Caco-2 (cell line): ENCODE measurements around the gene IDUA. TPM values are rescaled to one million over a fixed set of nuclear protein-coding genes. Genes with fewer than 3 reads are reported as not detected.

ENCODE experiments used
- BruUV-seq: library from RNA; stranded (reverse); fragments of 400-500 nt; replicated peaks from 2 replicates; lab custom pipeline; 2021; lab: Mats Ljungman, UMichigan
- CTCF ChIA-PET: fragments of 300-600 bp; sonication (Branson Sonifier 250); formaldehyde crosslinking; loops from one replicate; lab custom pipeline; 2022; ENCODE audit warnings: antibody characterized with exemption; lab: Charles Lee
- POLR2A ChIA-PET: fragments of 300-600 bp; sonication (Branson Sonifier 250); formaldehyde crosslinking; loops from one replicate; lab custom pipeline; 2022; ENCODE audit warnings: antibody characterized with exemption; lab: Charles Lee
- DNase-seq, 2 experiments: peaks; one replicate each; pipeline versions ENCODE4 v3.0.0 to v3.0.0-alpha.2; 2020 to 2022
- H3K27me3 ChIP-seq: replicated peaks from 2 replicates; pipeline ENCODE4 v1.6.0; 2011; ENCODE audit warnings: low read length; ENCODE audit not compliant: control insufficient read depth, insufficient read depth
- H3K36me3 ChIP-seq: 2 replicates; pipeline ENCODE4 v1.5.1; 2011; ENCODE audit warnings: low read length; ENCODE audit not compliant: control insufficient read depth, insufficient read depth
- H3K4me1 ChIP-seq: fragments of 250-450 bp; sonication (Bioruptor Pico); 2 replicates; pipeline ENCODE4 v1.5.1; 2020; ENCODE audit warnings: mild to moderate bottlenecking
- H3K4me3 ChIP-seq: 2 replicates; pipeline ENCODE4 v1.5.1; 2011; ENCODE audit warnings: low read depth, mild to moderate bottlenecking, control low read depth, low read length
- H3K9me3 ChIP-seq: fragments of 250-450 bp; sonication (Bioruptor Pico); 2 replicates; pipeline ENCODE4 v1.5.1; 2020; ENCODE audit warnings: mild to moderate bottlenecking, moderate library complexity
- H3K27ac Mint-ChIP-seq: one replicate; pipeline ENCODE4 v1.8.0; 2022; ENCODE audit warnings: mixed read lengths; ENCODE audit not compliant: unreplicated experiment
- H3K27me3 Mint-ChIP-seq: one replicate; pipeline ENCODE4 v1.8.0; 2022; ENCODE audit warnings: mixed read lengths; ENCODE audit not compliant: insufficient read depth, unreplicated experiment
- H3K36me3 Mint-ChIP-seq: one replicate; pipeline ENCODE4 v1.8.0; 2022; ENCODE audit warnings: mild to moderate bottlenecking, mixed read lengths; ENCODE audit not compliant: insufficient read depth, unreplicated experiment
- H3K4me1 Mint-ChIP-seq: one replicate; pipeline ENCODE4 v1.8.0; 2022; ENCODE audit warnings: low read depth, mixed read lengths; ENCODE audit not compliant: unreplicated experiment
- H3K4me3 Mint-ChIP-seq: one replicate; pipeline ENCODE4 v1.8.0; 2022; ENCODE audit warnings: mild to moderate bottlenecking, moderate library complexity, mixed read lengths; ENCODE audit not compliant: unreplicated experiment
- H3K9me3 Mint-ChIP-seq: one replicate; pipeline ENCODE4 v1.8.0; 2022; ENCODE audit warnings: mixed read lengths; ENCODE audit not compliant: unreplicated experiment
- CTCF ChIP-seq, 2 experiments: fragments of 200-600 bp in 1 of 2; IDR thresholded peaks; 1 replicate in 1 of 2; 2 replicates in 1 of 2; pipeline versions ENCODE4 v1.5.1 to v1.8.0; 2011 to 2022; ENCODE audit warnings: antibody characterized with exemption in 1 of 2, control low read depth in 1 of 2, inconsistent platforms in 1 of 2, low read depth in 1 of 2, low read length in 1 of 2, mild to moderate bottlenecking in 1 of 2, moderate library complexity in 1 of 2; ENCODE audit not compliant: insufficient read depth in 1 of 2, severe bottlenecking in 1 of 2, unreplicated experiment in 1 of 2
- intact Hi-C: fragments of 100-400 bp; cut with micrococcal nuclease; formaldehyde crosslinking; loops from one replicate; pipeline ENCODE4 v1.10.0; 2022; ENCODE audit not compliant: unreplicated experiment
- total RNA-seq: library from RNA; stranded (reverse); gene quantifications from 2 replicates; pipeline ENCODE4 v1.2.3, GENCODE V29; 2022

IDUA gene
- total RNA-seq, 1 experiment from 2014 or later = 26.9 TPM

GRCh38 chr4:995311-996026 is 8.6 kb downstream of the IDUA start:
- Mint-ChIP-seq H3K27me3 (peaks cover 3% of the 10 kb centered on the region), H3K4me3 (peak overlapping the region; percentile 25), H3K4me1 (no peaks in the 10 kb centered on the region), H3K27ac (peak overlapping the region; percentile 50), H3K36me3 (peaks cover 30% of the 10 kb centered on the region), H3K9me3 (no peaks in the 10 kb centered on the region)
- H3K9me3 ChIP-seq = no peaks in the 10 kb centered on the region
- no peaks in the 10 kb centered on the region for H3K27me3 ChIP-seq
- TF ChIP-seq CTCF (IDR thresholded peaks at IDR 0.05; ENCODE audit: insufficient read depth in 1 of 2, low read depth in 1 of 2, low read length in 1 of 2, severe bottlenecking in 1 of 2, unreplicated experiment in 1 of 2) = no peak
- ChIA-PET POLR2A (no interaction called here), CTCF (no interaction called here)
- no TSS peak for BruUV-seq
- intact Hi-C loops = no loop called here
- no peaks in the 10 kb centered on the region; the same call in 1 of the 2 replicates for H3K36me3 ChIP-seq
- H3K4me1 ChIP-seq = peaks cover 54% of the 10 kb centered on the region
- no peak overlapping the region for H3K4me3 ChIP-seq
- no peak for DNase-seq

GRCh38 chr4:996030-996996 is 9.5 kb downstream of the IDUA start:
- H3K27ac Mint-ChIP-seq = peak overlapping the region; percentile 50
- peaks cover 31% of the 10 kb centered on the region for H3K36me3 Mint-ChIP-seq
- TF ChIP-seq CTCF (IDR thresholded peaks at IDR 0.05; ENCODE audit: insufficient read depth in 1 of 2, low read depth in 1 of 2, low read length in 1 of 2, severe bottlenecking in 1 of 2, unreplicated experiment in 1 of 2) = no peak
- Histone ChIP-seq H3K27me3 (no peaks in the 10 kb centered on the region), H3K36me3 (no peaks in the 10 kb centered on the region; the same call in 1 of the 2 replicates), H3K4me1 (peaks cover 54% of the 10 kb centered on the region), H3K4me3 (no peak overlapping the region), H3K9me3 (no peaks in the 10 kb centered on the region)
- H3K9me3 Mint-ChIP-seq = no peaks in the 10 kb centered on the region
- ChIA-PET CTCF (no interaction called here), POLR2A (no interaction called here)
- no TSS peak for BruUV-seq
- DNase-seq = peak in 1 of 2 experiments; percentile 60
- H3K4me1 Mint-ChIP-seq = no peaks in the 10 kb centered on the region
- intact Hi-C loops = no loop called here
- peak overlapping the region; percentile 25 for H3K4me3 Mint-ChIP-seq
- H3K27me3 Mint-ChIP-seq = peaks cover 3% of the 10 kb centered on the region

GRCh38 chr4:996997-997374 is 10.1 kb downstream of the IDUA start:
- intact Hi-C loops = no loop called here
- Mint-ChIP-seq H3K9me3 (no peaks in the 10 kb centered on the region), H3K4me1 (no peaks in the 10 kb centered on the region), H3K4me3 (peak overlapping the region; percentile 18), H3K36me3 (peaks cover 31% of the 10 kb centered on the region), H3K27me3 (peaks cover 3% of the 10 kb centered on the region), H3K27ac (no peak overlapping the region)
- Histone ChIP-seq H3K9me3 (no peaks in the 10 kb centered on the region), H3K36me3 (no peaks in the 10 kb centered on the region), H3K4me1 (peaks cover 48% of the 10 kb centered on the region), H3K4me3 (peak overlapping the region; percentile 46), H3K27me3 (no peaks in the 10 kb centered on the region)
- ChIA-PET CTCF (no interaction called here), POLR2A (no interaction called here)
- no peak for DNase-seq
- no peak for TF ChIP-seq CTCF (IDR thresholded peaks at IDR 0.05; ENCODE audit: insufficient read depth in 1 of 2, low read depth in 1 of 2, low read length in 1 of 2, severe bottlenecking in 1 of 2, unreplicated experiment in 1 of 2)
- BruUV-seq = no TSS peak
